ENCODE data around the gene LSM5.

LSM5 gene

DNA sequence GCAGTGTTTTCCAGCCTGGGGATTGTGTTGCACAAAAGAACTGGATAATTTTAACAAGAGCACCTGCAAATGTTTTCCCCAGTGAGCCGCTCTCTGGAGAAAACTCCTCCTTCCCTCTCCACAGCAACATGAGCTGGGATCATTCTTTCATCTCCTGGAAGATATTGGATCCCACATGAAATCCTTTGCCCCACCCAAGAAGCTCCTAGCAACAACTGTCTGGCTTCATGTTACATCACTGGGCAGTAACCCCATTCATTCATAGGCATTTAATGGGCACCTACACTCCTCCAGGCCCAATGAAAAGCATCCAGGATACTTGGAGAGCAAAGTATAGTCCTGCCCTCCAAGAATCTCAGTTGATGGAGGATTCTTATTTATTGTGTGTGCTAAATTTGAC lies 27.2 kb downstream of the LSM5 start:
- no peak for DNase-seq (ENCODE audit: low spot score)

DNA sequence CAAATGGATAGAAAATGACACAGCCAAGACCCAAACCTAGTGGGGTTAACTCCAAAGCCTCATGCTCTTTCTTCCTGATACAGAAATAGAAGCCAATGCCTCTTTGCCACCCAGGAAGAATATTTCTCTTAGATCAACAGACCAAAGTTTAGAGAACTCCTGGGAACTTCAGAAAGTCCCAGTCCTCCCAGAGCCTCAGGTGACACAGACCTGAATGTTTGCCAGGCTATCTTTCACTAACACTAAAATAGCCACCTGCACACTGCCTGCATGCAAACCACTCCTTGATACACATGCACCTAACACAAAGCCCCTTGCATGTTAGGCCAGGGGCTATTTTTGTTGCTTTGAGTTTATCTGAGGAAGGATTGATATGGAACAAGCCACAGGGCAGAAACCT lies 27.7 kb downstream of the LSM5 start:
- no peak for DNase-seq (ENCODE audit: low spot score)

DNA sequence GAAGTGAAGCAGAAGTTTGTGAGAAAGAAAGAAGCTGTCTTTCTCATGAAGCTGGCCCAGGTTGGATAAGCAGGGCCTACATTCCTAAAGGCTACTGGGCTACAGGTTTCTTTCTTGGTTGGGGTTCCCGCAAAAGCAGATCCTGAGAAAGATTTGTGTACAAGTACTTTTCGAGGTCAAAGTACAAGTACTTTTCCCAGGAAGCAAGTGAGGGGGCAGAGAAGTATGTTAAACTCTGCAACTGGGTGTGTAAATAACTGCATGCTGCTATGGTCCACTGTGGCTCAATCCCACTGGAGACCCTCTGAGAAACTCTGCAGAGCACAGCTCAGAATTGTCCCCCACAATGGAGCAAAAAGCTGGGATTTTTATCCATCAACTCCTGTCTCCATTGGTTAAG lies 28.7 kb downstream of the LSM5 start:
- DNase-seq (ENCODE audit: low spot score), result no peak

DNA sequence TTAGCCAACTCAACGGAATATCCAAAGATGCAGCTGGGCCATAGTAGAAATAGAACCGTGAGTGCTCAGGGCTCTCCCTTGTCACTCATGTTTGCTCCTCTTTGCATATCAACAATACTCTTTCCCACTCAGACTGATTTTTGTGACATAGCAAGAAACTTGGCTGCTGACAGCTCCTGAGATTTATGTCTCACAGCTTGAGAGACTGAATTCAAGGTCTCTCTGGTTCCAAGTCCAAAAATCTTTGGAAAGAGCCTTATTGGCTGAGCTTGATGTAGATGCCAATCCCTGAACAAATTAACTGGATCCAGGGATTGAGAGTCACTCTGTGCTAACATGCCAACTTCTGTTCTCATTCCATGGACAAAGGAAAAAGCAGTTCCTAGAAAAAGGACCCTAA lies 30.4 kb downstream of the LSM5 start:
- DNase-seq (ENCODE audit: low spot score), result no peak

DNA sequence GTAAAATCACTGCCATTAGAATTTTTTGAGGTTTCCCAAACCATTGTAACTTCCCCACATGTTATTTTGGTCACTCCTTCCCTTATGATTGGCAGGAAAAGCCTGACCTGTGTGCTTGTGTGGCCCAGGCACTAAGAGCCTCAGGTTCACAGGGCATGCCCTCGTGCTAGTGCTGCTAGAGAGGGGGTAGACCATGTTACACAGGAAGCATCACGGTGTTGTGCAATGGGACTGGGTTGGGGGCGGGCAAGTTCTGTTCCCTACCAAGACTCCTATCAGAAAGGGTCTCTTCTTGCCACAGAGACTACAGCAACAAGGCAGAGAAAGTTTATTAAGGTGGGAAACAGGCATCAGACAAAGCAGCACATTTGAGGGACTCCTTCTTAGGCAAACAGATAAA lies 32.2 kb downstream of the LSM5 start:
- no peak for DNase-seq (ENCODE audit: low spot score)

DNA sequence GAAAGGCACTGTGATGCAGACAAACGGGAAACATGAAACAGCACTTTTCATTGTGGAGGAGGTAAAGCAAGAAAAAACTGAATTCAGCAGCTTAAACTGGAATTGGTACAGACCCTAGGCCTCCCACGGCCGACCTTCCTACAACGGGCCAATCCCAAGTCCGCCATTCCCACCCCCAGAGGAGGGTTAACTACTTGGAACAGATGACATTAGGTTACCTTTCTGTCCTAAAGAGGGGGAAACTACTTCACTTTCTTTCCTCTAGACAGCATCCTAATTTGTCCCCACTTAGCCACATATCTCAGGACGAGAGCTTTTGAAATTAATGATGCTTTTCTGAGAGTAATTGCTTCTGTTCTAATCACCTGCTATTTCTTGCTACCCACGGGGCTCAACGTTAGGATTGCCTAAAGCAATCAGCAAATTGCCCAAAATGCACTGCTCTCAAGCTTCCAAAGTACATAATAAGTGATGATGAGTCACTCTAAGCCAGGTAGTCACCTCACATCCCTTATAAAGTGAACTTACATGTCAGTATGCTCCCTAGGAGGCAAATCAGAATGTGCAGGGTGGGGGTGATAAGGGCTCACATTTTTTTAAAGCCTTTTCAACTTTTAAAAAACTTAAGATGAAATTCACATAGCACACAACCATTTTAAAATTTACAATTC lies 36.7 kb downstream of the LSM5 start:
- DNase-seq (ENCODE audit: low spot score), result no peak

DNA sequence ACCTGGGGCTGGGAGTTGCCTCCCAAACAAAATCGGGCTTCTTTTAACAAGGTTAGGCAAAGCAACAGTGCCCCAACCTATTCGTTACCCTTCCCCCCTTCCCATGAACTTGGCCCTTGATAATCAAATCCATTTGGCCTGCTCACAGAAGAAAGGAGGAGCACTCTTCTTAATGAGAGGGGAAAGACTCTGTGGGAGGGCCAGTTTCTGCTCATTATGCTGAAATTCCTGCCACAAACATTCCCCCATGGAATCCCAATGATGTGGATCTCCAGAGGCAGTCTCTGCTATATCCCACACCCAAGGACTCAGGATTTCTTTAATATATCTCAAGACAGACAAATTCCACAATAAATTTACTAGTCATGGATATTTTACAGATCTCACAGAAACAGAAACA lies 43.0 kb downstream of the LSM5 start:
- DNase-seq (ENCODE audit: low spot score), result no peak

DNA sequence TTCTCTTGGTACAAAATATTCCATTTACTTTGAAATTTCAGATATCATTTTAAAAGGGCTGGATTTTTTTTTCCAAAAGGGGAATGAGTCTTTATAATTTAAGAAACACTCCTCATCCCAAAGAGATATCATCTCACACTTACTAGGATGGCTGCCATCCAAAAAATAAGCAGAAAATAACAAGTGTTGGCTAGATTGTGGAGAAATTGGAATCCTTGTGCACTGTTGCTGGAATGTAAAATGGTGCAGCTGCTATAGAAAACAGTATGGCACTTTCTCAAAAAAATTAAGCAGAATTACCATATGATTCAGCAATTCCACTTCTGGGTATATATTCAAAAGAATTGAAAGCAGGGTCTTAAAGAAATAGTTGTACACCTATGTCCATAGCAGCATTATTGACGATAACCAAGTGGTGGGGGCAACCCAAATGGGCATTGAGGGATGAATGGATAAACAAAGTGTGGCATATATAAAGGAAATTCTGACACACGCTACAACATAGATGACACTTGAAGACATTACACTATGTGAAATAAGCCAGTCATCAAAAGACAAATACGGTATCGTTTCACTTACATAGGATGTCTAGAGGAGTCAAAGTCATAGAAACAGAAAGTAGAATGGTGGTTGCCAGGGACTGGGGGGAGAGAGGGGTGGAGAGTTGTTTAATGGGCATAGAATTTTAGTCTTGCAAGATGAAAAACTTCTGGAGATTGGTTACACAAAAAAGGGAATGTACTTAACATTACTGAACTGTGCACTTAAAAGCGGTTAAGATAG lies 53.8 kb downstream of the LSM5 start:
- DNase-seq (ENCODE audit: low spot score), result no peak
